ENCODE measurements around the gene SLCO2A1. TPM values are rescaled to one million over a fixed set of nuclear protein-coding genes. Genes with fewer than 3 reads are reported as not detected.

The SLCO2A1 gene
- total RNA-seq, 1 donor, result not detected

DNA sequence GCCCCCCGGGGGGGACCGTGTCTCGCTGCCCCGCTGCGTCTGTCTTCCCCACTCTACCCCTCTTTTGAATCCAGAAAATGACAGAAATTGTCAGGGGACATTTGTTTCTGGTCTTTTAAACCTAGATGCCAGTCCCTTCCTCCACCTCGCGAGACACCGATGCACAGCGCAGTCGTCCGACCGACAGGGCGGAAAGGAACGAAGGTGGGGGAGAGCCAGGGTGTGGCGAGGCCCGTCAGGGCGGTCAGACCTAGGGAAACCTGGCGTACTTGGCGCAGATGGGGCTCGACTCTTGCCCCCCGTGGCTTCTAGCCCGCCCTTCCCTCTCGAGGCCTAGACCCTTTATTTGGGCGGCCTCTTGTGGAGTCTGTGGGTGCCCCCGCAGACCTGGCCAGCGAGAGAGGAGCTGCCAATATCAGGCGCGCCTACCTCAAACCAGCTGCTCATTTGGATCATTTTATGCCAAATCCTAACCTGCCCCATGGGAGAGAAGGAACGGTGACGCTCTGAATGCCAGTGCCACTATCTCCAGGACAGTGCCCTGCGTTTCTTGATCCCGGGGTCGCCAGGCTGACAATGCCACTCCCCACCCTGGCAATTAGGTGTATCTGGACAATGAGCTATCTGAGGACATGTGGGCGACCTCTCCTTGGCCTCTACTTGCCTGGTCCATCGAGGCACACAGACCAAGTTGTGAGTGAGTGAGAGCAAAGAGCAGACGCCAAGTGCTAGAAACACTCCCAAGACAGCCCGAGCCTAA lies 133.5 kb downstream of the SLCO2A1 start:
- H3K9me3 ChIP-seq (ENCODE audit: low read depth, low read length), result no peaks in the 10 kb centered on the region
- H3K4me1 ChIP-seq (ENCODE audit: insufficient read depth, low read length), result no peaks in the 10 kb centered on the region
- H3K4me3 ChIP-seq (ENCODE audit: low read length), result no peak overlapping the region
- H3K27me3 ChIP-seq (ENCODE audit: insufficient read depth, low read length), result peaks cover 28% of the 10 kb centered on the region

DNA sequence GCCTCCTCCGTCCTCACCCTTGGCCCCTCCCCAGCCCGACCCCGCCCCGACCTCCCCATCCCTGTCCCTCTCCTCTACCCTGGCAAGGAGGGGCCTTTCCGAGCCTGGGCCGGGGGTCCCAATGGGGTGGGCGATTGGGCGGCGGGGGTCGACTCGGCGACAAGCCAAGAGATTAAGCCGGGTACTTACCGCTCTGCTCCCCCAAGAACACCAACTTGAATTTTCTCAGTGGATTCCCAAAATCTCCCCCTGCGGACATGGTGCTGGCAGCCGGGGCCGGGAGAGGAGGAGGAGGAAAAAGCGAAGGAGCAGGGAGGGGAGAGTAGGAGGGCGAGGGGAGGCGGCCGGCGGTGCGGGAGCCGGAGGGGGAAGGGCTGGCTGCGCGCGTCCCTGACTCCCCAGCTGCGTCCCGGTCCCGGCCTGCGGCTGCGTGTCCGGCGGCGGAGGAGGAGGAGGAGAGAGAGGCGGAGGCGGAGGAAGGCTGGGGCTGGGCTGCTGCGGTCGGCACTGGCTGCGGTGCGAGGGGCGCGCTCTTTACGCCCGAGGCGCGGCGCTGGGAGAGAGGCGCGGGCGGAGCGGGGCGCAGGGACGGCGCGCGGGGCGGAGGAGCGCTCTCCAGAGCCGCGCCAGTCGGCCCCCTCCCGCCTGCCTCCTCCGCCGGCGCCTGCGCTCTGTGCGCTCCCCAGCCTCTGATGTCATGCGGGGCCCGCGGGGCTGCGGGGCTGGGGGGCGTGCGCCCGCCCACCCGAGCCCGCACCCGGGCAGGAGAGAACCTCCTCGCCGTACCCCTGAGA lies 134.3 kb downstream of the SLCO2A1 start, which contains the start of gene RAB6B:
TSS of gene RAB6B (minus strand) at position 675 of the 794 bp plus-strand sequence. CDS start at position 259, 416 bp downstream.
- no peak within 1 kb of the TSS for H3K4me3 ChIP-seq (ENCODE audit: low read length)

DNA sequence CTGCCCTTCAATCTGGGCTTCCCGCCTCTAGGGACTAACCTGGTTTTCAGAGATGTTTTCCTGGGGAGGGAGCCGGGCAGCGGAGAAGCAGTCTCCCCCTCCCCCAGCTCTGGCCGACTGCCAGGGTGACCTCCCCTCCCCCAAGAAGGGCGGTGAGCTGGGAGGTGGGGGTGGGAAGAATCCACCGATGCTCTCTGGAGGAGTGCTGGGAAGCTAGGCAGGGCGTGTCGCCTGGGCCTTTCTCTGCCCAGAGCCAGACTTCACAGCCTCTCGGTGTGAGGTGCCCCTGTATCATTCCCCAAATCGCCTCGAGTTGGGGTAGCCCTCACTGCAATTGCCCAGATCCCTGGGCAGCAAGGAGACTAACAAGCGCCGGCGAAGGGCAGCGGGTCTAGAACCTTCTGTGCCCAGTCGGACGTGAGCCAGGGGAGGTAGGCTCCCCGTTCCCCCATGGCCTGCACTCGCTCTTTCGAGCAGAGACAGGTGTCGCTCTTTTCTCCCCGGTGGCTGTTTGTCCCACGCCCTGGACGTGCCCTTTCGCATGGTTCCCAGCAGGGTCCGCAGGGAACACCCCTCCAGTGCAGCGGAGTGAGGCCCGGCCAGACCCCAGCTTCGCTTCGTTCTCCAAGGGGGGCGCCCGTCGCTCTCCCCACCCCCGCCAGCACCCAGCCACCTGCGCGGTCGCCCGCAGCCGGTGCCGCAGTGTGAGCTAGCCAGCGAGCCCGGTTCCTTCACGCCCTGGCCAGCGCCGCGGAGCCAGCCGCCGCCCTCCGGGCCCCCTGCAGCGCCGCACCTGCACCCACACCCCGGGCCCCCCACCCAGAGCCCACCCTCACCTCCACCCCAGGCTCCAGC lies 135.1 kb downstream of the SLCO2A1 start:
- Histone ChIP-seq H3K9me3 (ENCODE audit: low read depth, low read length) (no peaks in the 10 kb centered on the region), H3K4me3 (ENCODE audit: low read length) (no peak overlapping the region), H3K27me3 (ENCODE audit: insufficient read depth, low read length) (peaks cover 28% of the 10 kb centered on the region), H3K4me1 (ENCODE audit: insufficient read depth, low read length) (no peaks in the 10 kb centered on the region)

More for the DNA sequence above, 134.3 kb downstream of the SLCO2A1 start, which contains the start of gene RAB6B:
- Histone ChIP-seq H3K9me3 (ENCODE audit: low read depth, low read length) (no peaks in the 10 kb centered on the region), H3K27me3 (ENCODE audit: insufficient read depth, low read length) (peaks cover 28% of the 10 kb centered on the region), H3K4me1 (ENCODE audit: insufficient read depth, low read length) (no peaks in the 10 kb centered on the region)

DNA sequence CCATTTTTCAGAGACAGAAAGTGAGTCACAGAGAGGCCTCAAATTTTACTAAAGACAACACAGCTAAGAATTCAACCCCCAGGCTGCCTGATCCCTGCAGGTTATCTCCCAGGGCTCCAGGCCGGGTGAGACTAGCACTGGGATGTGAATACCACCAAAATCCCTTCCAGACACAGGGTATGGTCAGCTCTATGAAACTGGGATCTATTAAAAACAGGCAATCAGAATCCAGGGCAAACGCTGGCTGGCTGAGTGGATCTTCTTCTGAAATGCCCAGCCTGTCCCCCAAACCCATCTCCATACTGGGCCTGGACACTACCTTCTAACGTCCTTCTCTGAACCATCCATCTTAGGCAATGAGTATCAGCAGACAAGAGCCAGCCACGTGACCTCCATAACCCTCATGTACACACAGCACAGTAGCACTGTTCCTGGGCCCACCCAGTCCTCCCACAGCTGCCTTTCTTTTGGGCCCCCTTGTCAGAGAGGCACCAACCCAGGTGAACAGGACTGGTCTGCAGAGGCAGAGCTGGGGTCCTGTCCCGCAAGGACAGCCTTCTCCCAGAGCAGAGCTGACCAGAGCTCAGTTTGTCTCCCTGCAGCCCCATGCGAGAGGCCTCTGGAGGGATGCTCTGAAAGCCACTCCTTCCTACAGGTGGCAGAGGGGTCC lies 135.9 kb downstream of the SLCO2A1 start:
- H3K9me3 ChIP-seq (ENCODE audit: low read depth, low read length), result no peaks in the 10 kb centered on the region
- peaks cover 28% of the 10 kb centered on the region for H3K27me3 ChIP-seq (ENCODE audit: insufficient read depth, low read length)
- H3K4me1 ChIP-seq (ENCODE audit: insufficient read depth, low read length), result no peaks in the 10 kb centered on the region
- H3K4me3 ChIP-seq (ENCODE audit: low read length), result no peak overlapping the region

DNA sequence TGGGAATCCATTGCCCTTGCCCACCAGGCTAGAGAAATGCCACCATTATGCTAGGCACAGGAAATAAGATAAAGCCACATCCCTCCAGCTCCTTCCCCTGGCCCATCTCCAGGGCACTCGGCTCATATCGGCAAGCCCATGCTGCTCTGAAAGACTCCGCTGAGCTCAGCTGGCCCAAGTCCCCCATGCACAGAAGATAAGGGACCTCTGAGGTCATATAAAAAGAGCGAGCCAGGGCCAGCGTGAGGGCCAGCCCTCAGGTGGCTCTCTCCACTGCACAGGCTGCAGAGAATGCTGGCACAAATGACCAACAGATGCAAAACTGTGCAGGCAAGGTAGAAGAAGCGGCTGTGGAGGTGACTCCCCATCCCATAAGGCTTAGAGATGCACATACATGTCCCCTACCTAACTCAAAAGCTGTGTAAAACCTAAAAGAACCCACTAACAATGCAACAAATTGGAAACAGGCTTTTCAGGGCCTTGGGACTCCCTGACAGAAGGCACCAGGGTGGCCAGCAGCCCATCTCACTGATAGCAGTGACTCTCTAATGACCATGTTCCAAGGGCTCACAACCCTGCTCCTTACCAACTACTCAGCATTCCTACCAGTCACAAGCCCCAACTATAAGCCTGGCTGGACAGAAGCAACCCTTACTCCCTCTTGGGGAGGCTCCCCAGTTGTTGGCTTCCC lies 137.0 kb downstream of the SLCO2A1 start:
- Histone ChIP-seq H3K27me3 (ENCODE audit: insufficient read depth, low read length) (peaks cover 26% of the 10 kb centered on the region), H3K9me3 (ENCODE audit: low read depth, low read length) (no peaks in the 10 kb centered on the region), H3K4me1 (ENCODE audit: insufficient read depth, low read length) (no peaks in the 10 kb centered on the region), H3K4me3 (ENCODE audit: low read length) (no peak overlapping the region)

DNA sequence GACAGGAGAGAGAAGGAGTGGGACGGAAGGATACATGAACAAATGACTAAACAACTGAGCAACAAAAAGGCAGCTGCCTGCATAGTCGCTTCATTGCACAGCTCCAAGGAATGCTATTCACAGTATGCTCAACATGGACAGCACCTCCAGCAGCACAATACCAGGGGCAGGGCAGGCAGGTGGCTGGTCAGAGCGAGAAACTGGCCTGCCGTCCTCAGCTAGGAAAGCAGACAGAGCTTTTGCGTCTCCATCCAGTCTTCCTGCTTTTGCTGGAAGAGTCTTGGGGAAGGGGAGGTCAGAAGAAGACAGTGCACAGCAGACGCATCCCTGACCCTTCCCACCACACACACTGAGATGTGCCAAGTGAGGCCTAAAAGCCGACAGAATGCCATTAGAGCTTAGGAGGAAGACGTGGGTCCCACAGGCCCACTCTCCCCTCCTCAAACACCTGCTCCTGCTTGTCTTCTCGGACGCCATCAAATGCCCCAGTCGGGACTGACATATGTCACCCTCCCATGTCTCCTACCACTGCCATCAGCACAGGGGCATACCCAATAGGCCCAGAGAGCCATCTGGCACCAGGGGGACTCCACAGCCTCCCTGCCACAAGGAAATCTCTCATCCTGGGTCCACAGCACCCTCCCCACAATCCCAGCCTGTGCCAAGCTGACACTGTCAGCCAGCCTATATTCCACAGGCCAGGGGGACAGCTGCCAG lies 137.9 kb downstream of the SLCO2A1 start:
- Histone ChIP-seq H3K9me3 (ENCODE audit: low read depth, low read length) (no peaks in the 10 kb centered on the region), H3K4me1 (ENCODE audit: insufficient read depth, low read length) (no peaks in the 10 kb centered on the region), H3K4me3 (ENCODE audit: low read length) (no peak overlapping the region), H3K27me3 (ENCODE audit: insufficient read depth, low read length) (peaks cover 19% of the 10 kb centered on the region)

DNA sequence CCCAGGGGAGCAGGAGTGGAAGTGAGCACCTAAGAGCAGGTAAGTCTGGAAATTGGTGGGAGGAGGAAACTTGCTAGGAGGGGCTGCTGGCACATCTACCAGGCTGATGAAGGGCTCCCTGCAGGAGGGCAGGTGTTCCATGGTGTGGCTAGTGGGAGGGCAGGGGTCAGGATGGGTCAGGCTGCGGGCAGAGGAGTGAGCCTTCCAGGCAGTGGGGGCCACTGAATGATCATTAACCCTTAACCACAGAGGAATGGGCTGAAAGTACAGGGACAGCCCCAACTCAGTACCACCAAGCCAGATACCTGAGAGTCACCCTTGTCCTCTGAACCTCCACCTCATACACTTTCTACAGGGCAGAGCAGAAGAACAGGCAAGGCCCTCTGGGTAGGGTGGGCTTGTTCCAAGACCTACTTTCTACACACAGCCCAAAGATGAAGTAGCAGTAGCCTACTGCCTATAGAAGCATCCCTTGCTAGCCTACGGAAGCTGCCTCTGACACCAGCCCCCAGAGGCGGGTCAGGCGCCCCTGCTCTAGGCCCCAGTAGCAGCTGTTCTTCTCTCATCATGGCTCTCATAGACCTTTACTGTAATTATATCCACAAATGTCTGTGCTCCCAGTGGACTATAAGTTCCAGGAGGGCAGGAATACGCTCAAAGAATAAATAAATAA lies 138.6 kb downstream of the SLCO2A1 start:
- Histone ChIP-seq H3K9me3 (ENCODE audit: low read depth, low read length) (no peaks in the 10 kb centered on the region), H3K4me1 (ENCODE audit: insufficient read depth, low read length) (no peaks in the 10 kb centered on the region), H3K4me3 (ENCODE audit: low read length) (no peak overlapping the region), H3K27me3 (ENCODE audit: insufficient read depth, low read length) (peaks cover 12% of the 10 kb centered on the region)

DNA sequence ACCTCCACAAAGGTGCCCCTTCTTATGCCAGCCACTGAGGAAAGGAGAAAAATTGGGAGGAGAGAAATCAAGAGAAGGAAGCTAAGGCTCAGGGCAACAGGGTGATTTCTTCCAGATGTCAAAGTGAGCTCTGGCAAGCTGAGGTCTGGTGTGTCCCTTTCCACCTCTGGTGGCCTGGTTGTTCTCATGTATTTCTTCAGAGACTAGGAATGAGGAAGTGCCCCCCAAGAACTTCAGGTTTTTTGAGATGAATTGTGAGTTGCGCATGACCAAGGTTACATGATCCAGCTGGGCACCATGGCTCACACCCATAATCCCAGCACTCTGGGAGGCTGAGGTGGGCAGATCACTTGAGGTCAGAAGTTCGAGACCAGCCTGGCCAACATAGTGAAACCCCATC lies 139.7 kb downstream of the SLCO2A1 start:
- no peaks in the 10 kb centered on the region for H3K4me1 ChIP-seq (ENCODE audit: insufficient read depth, low read length)
- H3K9me3 ChIP-seq (ENCODE audit: low read depth, low read length), result no peaks in the 10 kb centered on the region
- peaks cover 9% of the 10 kb centered on the region for H3K27me3 ChIP-seq (ENCODE audit: insufficient read depth, low read length)
- no peak overlapping the region for H3K4me3 ChIP-seq (ENCODE audit: low read length)

DNA sequence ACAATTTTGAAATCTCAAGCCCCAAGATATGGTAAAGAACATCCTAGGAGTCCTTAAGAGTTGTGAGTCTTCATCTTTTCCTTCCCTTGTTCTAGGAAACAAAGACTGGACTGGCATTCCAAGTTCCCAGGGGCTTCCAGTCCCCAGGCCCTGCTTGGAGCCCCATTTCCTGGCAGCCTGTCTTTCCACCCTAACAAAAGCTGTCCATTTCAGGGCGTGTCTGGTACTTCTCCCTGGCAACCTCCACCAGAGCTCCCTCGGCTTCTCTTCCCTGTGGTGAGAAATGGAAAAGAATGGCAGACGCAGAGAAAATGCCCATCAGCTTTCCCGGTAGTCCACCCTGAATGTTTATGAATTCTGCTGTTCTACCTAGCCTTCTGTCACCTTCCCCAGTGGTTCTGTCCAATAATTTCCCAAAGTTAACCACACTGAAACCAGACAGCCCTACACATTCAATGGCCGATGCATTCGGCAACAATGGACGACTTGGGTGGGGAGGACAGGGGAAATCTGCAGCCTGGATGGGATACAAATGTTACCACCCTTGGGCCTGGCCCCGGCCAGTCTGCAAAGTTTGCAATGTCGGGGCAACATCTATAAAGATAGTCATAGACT lies 140.9 kb downstream of the SLCO2A1 start:
- H3K9me3 ChIP-seq (ENCODE audit: low read depth, low read length), result no peaks in the 10 kb centered on the region
- H3K4me1 ChIP-seq (ENCODE audit: insufficient read depth, low read length), result no peaks in the 10 kb centered on the region
- H3K4me3 ChIP-seq (ENCODE audit: low read length), result no peak overlapping the region
- H3K27me3 ChIP-seq (ENCODE audit: insufficient read depth, low read length), result peaks cover under 1% of the 10 kb centered on the region

DNA sequence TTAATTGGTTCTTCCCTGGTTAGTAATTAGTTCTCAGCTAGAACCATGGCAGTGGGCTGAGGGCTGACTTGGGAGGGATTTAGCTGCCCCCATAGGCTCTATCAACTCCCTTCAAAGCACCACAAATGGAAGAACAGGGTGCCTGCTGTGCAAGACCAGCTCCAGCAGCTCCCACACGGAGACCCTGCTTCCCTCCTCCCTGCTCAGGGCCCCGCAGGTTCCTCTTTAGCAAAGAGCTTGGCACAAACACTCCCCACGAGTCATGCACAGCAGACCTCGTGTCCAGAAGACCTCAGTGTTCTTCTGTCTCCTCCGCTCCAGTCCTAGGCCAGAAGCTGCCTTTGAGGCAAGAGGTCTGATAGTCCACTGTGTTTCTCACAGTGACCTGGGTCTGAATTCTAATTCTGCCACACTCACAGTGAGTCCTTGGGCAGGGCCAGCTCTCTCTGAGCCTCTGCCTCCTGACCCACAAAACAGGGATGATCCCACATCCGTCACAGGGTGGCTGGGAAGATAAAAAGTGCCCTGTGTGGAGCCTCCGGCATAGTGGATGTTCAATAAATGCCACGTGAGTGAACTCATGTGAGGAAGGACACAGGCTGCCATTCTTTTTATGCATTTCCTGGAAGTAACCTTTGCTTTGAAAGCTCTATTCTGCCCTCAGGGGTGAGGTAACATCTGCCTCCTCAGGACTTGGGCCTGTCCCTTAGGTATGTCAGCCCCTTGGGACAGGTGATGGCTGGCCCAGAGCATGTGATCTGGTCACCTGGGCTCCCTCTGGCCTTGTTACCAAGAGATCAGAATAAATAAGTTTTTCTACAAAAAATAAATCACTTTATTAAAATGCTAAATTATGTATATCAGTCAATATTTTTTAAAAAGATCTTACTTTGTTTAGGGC lies 141.7 kb downstream of the SLCO2A1 start:
- no peaks in the 10 kb centered on the region for H3K27me3 ChIP-seq (ENCODE audit: insufficient read depth, low read length)
- no peak overlapping the region for H3K4me3 ChIP-seq (ENCODE audit: low read length)
- H3K4me1 ChIP-seq (ENCODE audit: insufficient read depth, low read length), result no peaks in the 10 kb centered on the region
- no peaks in the 10 kb centered on the region for H3K9me3 ChIP-seq (ENCODE audit: low read depth, low read length)

DNA sequence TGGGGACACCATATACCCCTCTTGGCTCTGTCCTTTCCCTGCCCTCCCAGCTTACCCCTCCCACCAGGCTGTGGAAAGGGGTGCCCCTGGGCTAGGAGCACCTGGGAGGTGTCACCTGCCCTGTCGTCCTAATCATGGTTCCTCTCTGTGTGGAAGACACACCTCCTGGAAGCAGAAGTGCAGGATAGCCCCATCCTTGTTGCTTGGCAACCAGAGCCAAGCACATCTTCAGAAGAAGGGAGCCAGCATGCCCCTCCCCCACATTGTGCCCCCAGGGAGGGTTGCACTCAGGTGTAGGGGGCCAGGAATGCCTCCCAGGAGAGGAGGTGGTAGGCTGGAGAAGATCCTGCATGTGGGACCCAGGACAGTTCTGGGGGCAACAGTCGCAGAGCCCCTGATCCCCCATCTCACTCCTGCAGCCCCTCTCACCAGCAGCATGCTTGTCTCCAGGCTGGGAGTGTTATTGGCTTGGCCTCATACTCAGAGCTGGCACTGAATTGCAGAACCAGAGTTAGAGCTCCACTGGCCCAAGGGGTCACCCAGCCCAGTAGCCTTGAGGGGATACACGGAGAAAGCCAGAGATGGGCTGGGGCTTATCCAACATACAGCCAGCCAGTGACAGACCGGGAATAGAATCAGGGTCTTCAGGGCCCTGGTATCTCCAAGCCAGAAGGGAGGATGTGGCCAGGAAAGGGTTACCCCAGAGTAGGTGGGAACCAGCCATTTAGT lies 142.5 kb downstream of the SLCO2A1 start:
- H3K9me3 ChIP-seq (ENCODE audit: low read depth, low read length), result no peaks in the 10 kb centered on the region
- H3K4me1 ChIP-seq (ENCODE audit: insufficient read depth, low read length), result no peaks in the 10 kb centered on the region
- no peaks in the 10 kb centered on the region for H3K27me3 ChIP-seq (ENCODE audit: insufficient read depth, low read length)
- H3K4me3 ChIP-seq (ENCODE audit: low read length), result no peak overlapping the region
